ENCODE data around the gene GABRD.

The GABRD gene

DNA sequence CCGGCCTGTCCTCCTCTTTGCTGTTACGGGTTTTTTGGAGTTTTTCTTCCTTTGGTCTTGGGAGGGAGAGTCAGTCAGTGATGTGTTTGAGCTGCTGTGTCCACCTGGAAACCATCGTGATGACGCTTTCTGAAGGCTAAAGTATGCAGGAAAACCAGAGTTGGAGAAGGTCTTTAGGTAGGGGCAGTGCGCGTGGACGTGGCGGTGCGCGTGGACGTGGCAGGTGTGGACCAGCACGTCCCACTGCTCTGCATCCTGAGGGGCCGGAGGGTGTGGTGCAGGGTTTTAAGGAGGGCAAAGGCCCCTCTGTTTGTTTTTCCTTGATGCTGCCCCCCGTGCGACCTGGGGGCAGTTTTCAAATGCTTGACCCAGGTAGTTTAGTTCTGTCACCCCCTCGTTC lies 61.0 kb downstream of the GABRD start:
- DNase-seq = no peak
